Neural cell (in vitro differentiated cells): ENCODE data around the gene FRS3. TPM values are rescaled to one million over a fixed set of nuclear protein-coding genes. Genes with fewer than 3 reads are reported as not detected.

Experiments used
- H2AFZ ChIP-seq: fragments of 200-600, 300-800 bp; sonication (generic), shearing (Covaris generic); 2 replicates; pipeline ENCODE4 v1.6.0; 2014; ENCODE audit warnings: low read depth, mild to moderate bottlenecking, antibody characterized with exemption, low read length, moderate library complexity
- H3F3A ChIP-seq: fragments of 200-600 bp; shearing (Covaris generic); 2 replicates; pipeline ENCODE4 v1.6.1; 2016; ENCODE audit warnings: mild to moderate bottlenecking, moderate library complexity, mixed read lengths, antibody characterized with exemption, low read length; ENCODE audit not compliant: insufficient read depth, poor library complexity, severe bottlenecking
- H3K27ac ChIP-seq: fragments of 200-600, 300-800 bp; sonication (generic), shearing (Covaris generic); 2 replicates; pipeline ENCODE4 v1.5.1; 2014; ENCODE audit warnings: mild to moderate bottlenecking, low read length, moderate library complexity
- H3K27me3 ChIP-seq: fragments of 300-800, 200-600 bp; sonication (generic), shearing (Covaris generic); 2 replicates; pipeline ENCODE4 v1.6.0; 2014; ENCODE audit warnings: mild to moderate bottlenecking, low read depth, low read length, moderate library complexity; ENCODE audit not compliant: insufficient read depth
- H3K36me3 ChIP-seq: fragments of 300-800, 200-600 bp; sonication (generic), shearing (Covaris generic); 2 replicates; pipeline ENCODE4 v1.5.1; 2014; ENCODE audit warnings: mild to moderate bottlenecking, antibody characterized with exemption, low read length, moderate library complexity; ENCODE audit not compliant: insufficient read depth
- H3K4me2 ChIP-seq: fragments of 300-800, 200-600 bp; sonication (generic), shearing (Covaris generic); 2 replicates; pipeline ENCODE4 v1.6.0; 2014; ENCODE audit warnings: mild to moderate bottlenecking, low read length
- H3K4me3 ChIP-seq: fragments of 300-800, 200-600 bp; sonication (generic), shearing (Covaris generic); 2 replicates; pipeline ENCODE4 v1.5.1; 2014; ENCODE audit warnings: mild to moderate bottlenecking, low read length, moderate library complexity
- H3K79me2 ChIP-seq: fragments of 200-600 bp; shearing (Covaris generic); replicated peaks from 2 replicates; pipeline ENCODE4 v1.6.0; 2014; ENCODE audit warnings: mild to moderate bottlenecking, low read length, moderate library complexity; ENCODE audit not compliant: insufficient read depth
- H3K9ac ChIP-seq: fragments of 300-800, 200-600 bp; sonication (generic), shearing (Covaris generic); 2 replicates; pipeline ENCODE4 v1.6.1; 2016; ENCODE audit warnings: mild to moderate bottlenecking, low read length, mixed read lengths
- H3K9me2 ChIP-seq: fragments of 200-600 bp; shearing (Covaris generic); 2 replicates; pipeline ENCODE4 v1.6.1; 2016; ENCODE audit warnings: mild to moderate bottlenecking, low read length, mixed read lengths; ENCODE audit not compliant: insufficient read depth
- H3K9me3 ChIP-seq: fragments of 200-600, 300-800 bp; sonication (generic), shearing (Covaris generic); 2 replicates; pipeline ENCODE4 v1.6.1; 2016; ENCODE audit warnings: mild to moderate bottlenecking, mixed run types, low read length, moderate library complexity, mixed read lengths
- H4K20me1 ChIP-seq: fragments of 200-600 bp; shearing (Covaris generic); 2 replicates; pipeline ENCODE4 v1.6.1; 2016; ENCODE audit warnings: mild to moderate bottlenecking, mixed run types; ENCODE audit not compliant: insufficient read depth
- EP300 ChIP-seq: fragments of 450-650 bp; conservative IDR thresholded peaks from 2 replicates; pipeline ENCODE4 v1.6.1; 2014; ENCODE audit warnings: antibody characterized with exemption, mild to moderate bottlenecking, moderate library complexity; ENCODE audit not compliant: poor library complexity, severe bottlenecking
- EZH2 ChIP-seq: fragments of 200-600, 300-800 bp; shearing (Covaris generic), sonication (generic); IDR thresholded peaks from 2 replicates; pipeline ENCODE4 v1.6.1; 2014; ENCODE audit warnings: antibody characterized with exemption, low read length, borderline replicate concordance, mild to moderate bottlenecking; ENCODE audit not compliant: insufficient read depth, poor library complexity, severe bottlenecking
- MXI1 ChIP-seq: fragments of 450-650 bp; conservative IDR thresholded peaks from 2 replicates; pipeline ENCODE4 v1.6.1; 2014; ENCODE audit warnings: antibody characterized with exemption, mild to moderate bottlenecking; ENCODE audit not compliant: poor library complexity, severe bottlenecking
- POLR2AphosphoS5 ChIP-seq: IDR thresholded peaks from 2 replicates; pipeline ENCODE4 v1.6.1; 2012
- RAD21 ChIP-seq: fragments of 450-650 bp; conservative IDR thresholded peaks from 2 replicates; pipeline ENCODE4 v1.6.1; 2014; ENCODE audit warnings: antibody characterized with exemption, mild to moderate bottlenecking, moderate library complexity
- SMC3 ChIP-seq: fragments of 450-650 bp; conservative IDR thresholded peaks from 2 replicates; pipeline ENCODE4 v1.6.1; 2014; ENCODE audit warnings: antibody characterized with exemption, mild to moderate bottlenecking, moderate library complexity; ENCODE audit not compliant: poor library complexity
- TAF1 ChIP-seq: IDR thresholded peaks from 2 replicates; pipeline ENCODE4 v1.6.1; 2012; ENCODE audit warnings: low read depth
- polyA minus RNA-seq: library from RNA; depleted of rRNA, polyadenylated mRNA; stranded (reverse); fragments of >200 nt; gene quantifications from 2 replicates; pipeline ENCODE4 v1.2.3, GENCODE V29; 2014
- polyA plus RNA-seq: library from polyadenylated mRNA; depleted of rRNA; stranded (reverse); fragments of >200 nt; gene quantifications from 2 replicates; pipeline ENCODE4 v1.2.3, GENCODE V29; 2014
- TF ChIP-seq, protein P1 (sequence below): IDR thresholded peaks from 2 replicates; pipeline ENCODE4 v1.6.1; 2012; ENCODE audit warnings: borderline replicate concordance
- TF ChIP-seq, protein P2 (sequence below): fragments of 450-650 bp; IDR thresholded peaks from 2 replicates; pipeline ENCODE4 v1.5.1; 2014; ENCODE audit warnings: antibody characterized with exemption, mild to moderate bottlenecking, moderate library complexity; ENCODE audit not compliant: poor library complexity, severe bottlenecking

FRS3 gene, protein sequence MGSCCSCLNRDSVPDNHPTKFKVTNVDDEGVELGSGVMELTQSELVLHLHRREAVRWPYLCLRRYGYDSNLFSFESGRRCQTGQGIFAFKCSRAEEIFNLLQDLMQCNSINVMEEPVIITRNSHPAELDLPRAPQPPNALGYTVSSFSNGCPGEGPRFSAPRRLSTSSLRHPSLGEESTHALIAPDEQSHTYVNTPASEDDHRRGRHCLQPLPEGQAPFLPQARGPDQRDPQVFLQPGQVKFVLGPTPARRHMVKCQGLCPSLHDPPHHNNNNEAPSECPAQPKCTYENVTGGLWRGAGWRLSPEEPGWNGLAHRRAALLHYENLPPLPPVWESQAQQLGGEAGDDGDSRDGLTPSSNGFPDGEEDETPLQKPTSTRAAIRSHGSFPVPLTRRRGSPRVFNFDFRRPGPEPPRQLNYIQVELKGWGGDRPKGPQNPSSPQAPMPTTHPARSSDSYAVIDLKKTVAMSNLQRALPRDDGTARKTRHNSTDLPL
- polyA plus RNA-seq (14.7 and 15.7 TPM in 2 replicates), polyA minus RNA-seq (11.0 and 17.3 TPM in 2 replicates)

GRCh38 chr6:41779788-41780550 is at the start of gene FRS3:
TSS of gene FRS3 (minus strand) at chr6:41779900. CDS start at chr6:41776987, 2,913 bp downstream.
- Histone ChIP-seq H3K9me2 (no peaks in the 10 kb centered on the region), H3K27me3 (no peaks in the 10 kb centered on the region), H4K20me1 (no peaks in the 10 kb centered on the region), H3K79me2 (no peaks in the 10 kb centered on the region), H3K36me3 (no peaks in the 10 kb centered on the region), H3K9ac (peak within 1 kb of the TSS; percentile 79), H3K27ac (no peak within 1 kb of the TSS), H2AFZ (peak within 1 kb of the TSS; percentile 80), H3K9me3 (no peaks in the 10 kb centered on the region), H3K4me2 (peak within 1 kb of the TSS; percentile 81), H3K4me3 (peak within 1 kb of the TSS; percentile 86), H3F3A (no peaks in the 10 kb centered on the region)
- TF ChIP-seq RAD21 (peak; percentile 94), EZH2 (no peak), MXI1 (peak; percentile 28), EP300 (peak; percentile 43), SMC3 (peak; percentile 89), POLR2AphosphoS5 (peak; percentile 39)
- TF ChIP-seq, protein P1, sequence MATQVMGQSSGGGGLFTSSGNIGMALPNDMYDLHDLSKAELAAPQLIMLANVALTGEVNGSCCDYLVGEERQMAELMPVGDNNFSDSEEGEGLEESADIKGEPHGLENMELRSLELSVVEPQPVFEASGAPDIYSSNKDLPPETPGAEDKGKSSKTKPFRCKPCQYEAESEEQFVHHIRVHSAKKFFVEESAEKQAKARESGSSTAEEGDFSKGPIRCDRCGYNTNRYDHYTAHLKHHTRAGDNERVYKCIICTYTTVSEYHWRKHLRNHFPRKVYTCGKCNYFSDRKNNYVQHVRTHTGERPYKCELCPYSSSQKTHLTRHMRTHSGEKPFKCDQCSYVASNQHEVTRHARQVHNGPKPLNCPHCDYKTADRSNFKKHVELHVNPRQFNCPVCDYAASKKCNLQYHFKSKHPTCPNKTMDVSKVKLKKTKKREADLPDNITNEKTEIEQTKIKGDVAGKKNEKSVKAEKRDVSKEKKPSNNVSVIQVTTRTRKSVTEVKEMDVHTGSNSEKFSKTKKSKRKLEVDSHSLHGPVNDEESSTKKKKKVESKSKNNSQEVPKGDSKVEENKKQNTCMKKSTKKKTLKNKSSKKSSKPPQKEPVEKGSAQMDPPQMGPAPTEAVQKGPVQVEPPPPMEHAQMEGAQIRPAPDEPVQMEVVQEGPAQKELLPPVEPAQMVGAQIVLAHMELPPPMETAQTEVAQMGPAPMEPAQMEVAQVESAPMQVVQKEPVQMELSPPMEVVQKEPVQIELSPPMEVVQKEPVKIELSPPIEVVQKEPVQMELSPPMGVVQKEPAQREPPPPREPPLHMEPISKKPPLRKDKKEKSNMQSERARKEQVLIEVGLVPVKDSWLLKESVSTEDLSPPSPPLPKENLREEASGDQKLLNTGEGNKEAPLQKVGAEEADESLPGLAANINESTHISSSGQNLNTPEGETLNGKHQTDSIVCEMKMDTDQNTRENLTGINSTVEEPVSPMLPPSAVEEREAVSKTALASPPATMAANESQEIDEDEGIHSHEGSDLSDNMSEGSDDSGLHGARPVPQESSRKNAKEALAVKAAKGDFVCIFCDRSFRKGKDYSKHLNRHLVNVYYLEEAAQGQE, result no peak
- TF ChIP-seq, protein P2, sequence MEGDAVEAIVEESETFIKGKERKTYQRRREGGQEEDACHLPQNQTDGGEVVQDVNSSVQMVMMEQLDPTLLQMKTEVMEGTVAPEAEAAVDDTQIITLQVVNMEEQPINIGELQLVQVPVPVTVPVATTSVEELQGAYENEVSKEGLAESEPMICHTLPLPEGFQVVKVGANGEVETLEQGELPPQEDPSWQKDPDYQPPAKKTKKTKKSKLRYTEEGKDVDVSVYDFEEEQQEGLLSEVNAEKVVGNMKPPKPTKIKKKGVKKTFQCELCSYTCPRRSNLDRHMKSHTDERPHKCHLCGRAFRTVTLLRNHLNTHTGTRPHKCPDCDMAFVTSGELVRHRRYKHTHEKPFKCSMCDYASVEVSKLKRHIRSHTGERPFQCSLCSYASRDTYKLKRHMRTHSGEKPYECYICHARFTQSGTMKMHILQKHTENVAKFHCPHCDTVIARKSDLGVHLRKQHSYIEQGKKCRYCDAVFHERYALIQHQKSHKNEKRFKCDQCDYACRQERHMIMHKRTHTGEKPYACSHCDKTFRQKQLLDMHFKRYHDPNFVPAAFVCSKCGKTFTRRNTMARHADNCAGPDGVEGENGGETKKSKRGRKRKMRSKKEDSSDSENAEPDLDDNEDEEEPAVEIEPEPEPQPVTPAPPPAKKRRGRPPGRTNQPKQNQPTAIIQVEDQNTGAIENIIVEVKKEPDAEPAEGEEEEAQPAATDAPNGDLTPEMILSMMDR, result peak; percentile 97

DNA sequence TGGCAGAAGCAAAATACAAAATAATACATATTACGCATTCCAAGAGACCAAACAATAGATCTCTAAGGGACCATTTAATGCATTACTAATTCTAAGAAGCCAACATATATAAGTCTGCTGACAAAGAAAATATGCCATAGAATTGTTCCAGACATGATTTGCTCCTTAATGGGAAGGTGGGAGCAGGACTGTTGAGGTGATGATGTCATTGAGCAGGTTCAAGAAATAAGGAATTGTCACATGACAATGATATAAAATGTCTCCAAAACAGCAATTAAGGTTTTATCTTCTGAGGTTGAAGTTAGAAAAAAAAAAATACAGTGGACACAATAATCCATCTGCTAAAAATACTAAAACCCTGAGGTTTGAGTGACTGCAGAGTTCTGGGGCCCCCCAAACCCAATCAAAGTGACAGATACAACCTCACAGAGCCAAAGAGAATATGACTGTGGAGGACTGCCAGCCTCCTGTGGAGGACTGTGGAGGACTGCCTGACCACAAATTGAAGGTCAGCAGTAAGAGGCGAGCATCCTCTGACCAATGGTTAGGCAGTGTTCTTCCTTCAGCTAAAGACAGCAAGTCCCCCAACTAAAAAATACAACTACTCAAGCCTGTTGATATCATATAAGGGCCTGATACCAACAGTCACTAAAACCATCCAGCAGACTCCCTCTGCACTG is 46.8 kb upstream of the FRS3 start:
- H3F3A ChIP-seq, result no peaks in the 10 kb centered on the region
- no peaks in the 10 kb centered on the region for H3K9me3 ChIP-seq
- H3K27ac ChIP-seq, result no peak overlapping the region
- no peak overlapping the region for H3K9ac ChIP-seq
- H3K27me3 ChIP-seq, result no peaks in the 10 kb centered on the region
- H3K4me2 ChIP-seq, result no peak overlapping the region
- H3K36me3 ChIP-seq, result no peaks in the 10 kb centered on the region
- no peak overlapping the region for H2AFZ ChIP-seq
- no peaks in the 10 kb centered on the region for H3K9me2 ChIP-seq
- no peaks in the 10 kb centered on the region for H3K79me2 ChIP-seq
- TF ChIP-seq, protein P1, result no peak
- TF ChIP-seq, protein P2, result no peak
- TF ChIP-seq RAD21 (no peak), EZH2 (no peak), TAF1 (no peak), MXI1 (no peak), POLR2AphosphoS5 (no peak), EP300 (no peak), SMC3 (no peak)
- H4K20me1 ChIP-seq, result no peaks in the 10 kb centered on the region
- no peak overlapping the region for H3K4me3 ChIP-seq
